HUDEP-2 (cell line): ENCODE measurements around the gene CCDC149.

ENCODE experiments used
- DNase-seq, 76 experiments: peaks; one replicate each; lab custom pipeline; 2025; ENCODE audit not compliant: unreplicated experiment in 76 of 76; lab: John Stamatoyannopoulos, UW

CCDC149 gene

DNA sequence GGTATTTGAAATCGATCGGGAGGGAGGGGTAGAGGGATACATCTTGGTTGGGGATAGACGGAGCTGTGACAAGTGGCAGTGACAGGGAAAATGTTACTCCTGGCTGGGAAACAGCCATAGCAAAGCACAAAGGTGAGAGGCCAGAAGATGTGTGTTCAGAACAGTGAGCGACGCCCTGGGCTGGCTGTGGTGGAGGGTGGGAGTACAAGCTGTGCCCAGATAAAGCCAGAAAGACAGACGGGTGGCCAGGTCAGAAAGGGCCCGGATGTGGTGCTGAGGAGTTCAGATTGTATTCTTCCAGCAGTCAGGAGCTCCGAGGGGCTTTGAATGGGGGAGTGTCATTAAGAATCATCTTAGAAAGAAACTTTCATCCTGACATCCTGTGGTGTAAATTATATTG lies 27.9 kb downstream of the CCDC149 start:
- peak in 2 of 76 experiments; percentile 4 to 17 for DNase-seq

DNA sequence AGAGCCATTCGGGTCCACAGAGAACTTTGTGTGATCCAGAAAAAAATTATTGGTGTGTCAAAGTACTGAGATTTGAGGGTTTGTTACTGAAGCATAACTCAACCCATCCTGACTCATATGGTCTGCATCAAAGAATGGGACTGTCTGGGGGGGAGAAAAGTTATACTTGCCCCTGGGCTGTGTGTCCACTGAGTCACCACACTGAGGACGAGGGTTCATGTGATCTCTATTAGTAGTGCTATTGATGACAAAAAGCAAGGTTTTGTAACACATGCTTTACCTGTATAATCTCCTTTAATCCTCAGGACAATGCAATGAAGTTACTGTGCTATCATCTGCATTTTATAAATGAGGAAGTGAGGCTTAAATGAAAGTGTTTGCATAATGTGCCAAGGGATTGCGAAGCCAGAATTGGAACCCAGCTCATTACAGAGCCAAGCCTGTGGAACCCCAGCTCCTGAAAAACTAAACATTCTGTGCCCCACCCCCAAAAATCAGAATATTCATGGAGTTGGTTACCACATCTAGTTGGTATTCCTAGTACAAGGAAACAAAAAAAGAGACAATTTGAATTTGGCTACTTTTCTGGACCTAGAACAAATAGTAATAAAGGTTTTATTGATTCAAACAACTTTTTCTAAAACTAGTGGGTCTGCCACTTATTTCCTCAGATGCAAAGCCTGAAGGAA lies 31.2 kb downstream of the CCDC149 start:
- DNase-seq, result no peak

DNA sequence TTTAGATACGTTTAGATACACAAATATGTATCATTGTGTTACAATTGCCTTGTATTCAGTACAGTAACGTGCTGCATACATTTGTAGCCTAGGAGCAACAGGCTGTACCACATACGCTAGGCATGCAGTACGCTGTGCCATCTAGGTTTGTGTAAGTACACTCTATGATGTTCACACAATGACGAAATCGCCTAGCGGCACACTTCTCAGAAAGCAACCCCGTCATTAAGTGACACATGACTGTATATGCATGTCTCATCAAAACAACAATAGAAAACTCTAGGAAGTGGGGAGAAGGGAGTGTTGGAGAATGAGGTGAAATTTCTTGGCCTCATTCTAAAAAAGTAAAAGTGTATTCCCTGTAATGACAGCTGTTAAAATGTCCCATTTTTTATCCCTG lies 32.7 kb downstream of the CCDC149 start:
- no peak for DNase-seq

DNA sequence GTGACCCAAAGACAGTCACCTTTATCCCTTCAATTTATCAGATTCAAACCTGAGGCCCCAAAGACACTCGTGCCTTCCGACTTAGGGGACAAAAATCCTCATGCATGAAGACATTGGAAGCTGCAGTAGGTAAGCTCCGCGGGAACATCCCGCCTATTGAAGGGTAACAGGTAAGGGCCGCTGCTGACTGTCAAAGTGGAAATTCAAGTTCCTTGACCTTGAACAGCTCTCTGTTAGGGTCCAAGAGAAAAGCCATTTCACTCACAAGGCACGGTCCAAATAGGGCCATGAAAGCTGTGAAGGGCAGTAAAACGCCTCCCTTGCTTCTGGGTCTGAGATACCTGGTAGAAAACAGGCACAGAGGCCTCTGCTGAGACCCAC lies 34.2 kb downstream of the CCDC149 start:
- DNase-seq, result no peak

DNA sequence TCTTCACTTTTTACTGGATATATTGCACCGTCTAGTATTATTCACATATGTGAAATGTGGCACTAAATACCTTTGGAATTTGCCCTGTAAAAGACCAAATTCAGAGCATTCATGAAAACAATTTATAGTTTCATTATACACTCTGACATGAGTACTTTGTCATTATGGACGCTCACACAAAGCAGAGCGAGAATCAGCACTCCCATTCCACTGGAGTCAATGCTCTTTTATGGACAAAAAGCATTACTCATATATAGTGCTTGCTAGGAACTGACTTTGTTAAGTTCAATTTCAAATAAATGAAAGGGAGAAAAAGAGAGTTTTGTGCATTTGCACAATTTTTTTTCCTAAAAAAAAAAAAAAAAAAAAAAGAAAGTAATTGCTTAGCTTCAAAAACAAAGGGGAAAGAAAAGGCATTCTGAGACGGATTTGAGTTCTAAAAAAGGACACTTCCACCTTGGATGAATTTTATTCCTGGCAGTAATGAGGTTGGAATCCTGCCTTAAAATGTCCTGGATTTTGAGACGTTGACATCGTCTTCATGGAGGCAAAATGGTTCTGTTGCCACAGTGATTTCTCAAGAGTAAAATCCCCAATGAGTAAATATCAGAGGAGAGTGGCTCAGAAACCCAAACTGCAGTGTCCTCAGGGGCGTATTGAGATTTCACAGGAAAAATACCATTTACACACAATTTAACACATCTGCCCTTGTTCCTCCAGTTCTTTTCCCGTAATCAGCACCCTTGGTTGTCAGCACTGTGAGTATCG lies 34.8 kb downstream of the CCDC149 start:
- no peak for DNase-seq

DNA sequence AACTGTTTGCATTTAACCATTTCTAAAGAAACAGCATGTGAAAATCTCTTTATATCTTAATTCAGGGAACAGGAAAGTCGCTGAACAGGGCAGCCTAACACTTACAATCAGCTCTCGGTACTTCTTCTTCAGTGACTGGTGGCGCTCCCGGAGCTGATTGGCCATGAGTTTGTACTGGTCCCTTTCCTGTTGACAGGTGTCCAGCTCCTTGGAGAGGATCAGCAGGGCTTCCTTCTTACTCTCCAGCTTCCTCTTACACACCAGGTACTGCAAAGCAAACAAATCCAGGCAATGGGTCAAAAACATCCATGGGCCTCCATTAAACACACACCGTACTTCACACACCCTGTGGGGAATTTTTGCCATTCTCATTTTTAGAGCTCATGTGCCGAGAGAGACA lies 36.4 kb downstream of the CCDC149 start:
- DNase-seq, result no peak

DNA sequence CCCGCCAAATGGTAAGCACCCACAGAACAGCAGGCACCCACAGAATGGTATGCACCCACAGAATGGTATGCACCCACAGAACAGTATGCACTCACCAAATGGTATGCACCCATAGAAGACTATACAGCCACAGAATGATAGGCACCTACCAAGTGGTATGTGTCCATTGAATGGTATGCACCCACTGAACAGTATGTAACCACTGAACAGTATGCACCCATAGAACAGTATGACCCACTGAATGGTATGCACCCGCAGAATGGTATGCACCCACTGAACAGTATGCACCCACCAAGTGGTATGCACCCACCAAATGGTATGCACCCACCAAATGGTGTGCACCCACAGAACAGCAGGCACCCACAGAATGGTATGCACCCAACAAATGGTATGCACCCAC lies 40.1 kb downstream of the CCDC149 start:
- DNase-seq, result no peak

DNA sequence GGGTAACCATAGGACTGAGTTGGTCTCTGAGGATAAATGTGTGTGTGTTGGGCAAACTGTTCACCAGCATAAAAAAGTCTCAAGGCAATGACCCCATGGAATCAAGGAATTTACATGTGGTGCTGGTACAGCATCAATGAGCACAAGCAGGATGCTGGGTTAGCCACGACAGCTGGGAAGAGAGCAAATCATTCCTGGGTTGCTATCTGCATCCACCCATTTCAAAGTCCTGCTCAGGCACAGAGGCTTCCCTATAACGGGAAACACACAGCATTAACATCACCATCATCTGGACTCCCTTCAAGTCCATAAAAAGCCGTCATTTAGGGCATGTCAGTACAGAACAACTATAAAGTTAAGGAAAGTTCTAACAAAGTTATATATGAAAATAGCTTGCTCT lies 41.6 kb downstream of the CCDC149 start:
- no peak for DNase-seq

DNA sequence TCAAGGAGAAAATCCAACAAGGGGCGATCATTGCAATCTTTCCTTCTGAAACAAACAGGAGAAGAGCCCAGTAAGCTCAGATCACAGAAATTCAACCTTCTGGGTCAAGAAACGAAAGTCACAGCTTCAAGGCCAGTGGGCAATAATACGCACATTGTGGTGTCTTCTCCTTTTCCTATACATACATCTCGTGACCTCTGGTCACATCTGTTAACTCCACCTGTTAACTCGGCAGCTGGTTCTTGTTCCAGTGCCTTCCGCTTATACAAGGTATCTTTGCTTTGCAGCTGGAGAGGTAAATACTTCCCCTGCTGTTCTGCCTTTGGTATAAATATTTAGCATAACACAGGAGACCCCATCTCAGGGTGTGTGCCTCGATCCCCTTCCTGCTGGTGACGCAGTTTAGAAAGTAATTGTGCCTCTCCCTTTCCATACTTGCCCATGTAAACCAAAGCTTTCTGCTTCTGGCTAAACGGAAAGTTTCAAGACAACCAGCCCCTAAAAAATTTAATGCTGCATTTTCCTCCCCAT lies 45.0 kb downstream of the CCDC149 start:
- no peak for DNase-seq

DNA sequence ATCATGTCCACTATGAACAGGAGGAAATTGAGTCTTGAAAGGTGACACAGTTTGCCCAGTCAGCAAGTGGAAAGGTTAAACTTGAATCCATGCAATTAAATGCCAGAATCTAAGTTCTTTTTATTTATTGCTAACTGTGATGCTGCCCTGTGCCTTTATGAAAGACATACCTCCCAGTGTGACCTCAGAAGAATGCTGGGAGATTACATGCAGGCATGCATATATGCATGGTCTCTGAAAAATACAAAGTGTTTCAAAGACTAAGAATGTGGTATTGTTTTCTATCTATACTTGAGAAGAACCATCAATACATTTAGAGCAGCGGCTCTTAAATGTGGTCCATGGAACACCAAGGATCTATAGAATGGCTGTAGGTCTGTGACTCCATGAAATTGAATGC lies 45.6 kb downstream of the CCDC149 start:
- DNase-seq, result no peak

DNA sequence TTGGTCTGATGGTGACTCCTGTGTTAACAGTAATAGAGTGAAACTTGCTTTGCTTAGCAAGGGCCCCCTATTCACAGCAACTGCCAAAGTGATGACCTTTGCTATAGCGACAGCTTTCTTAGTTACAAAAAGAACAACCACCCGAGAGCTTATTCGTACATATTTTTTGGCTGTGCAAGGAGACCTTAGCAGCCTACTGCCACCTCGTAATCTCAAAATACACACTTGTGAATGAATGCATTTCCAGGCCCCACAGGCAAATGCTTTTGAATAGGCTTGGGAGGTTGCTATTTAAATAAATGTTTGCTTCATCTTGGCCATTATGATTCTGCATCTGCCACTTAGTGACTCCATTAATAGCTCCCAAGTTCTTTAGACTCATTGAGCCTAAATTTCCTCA lies 47.4 kb downstream of the CCDC149 start:
- DNase-seq, result no peak

DNA sequence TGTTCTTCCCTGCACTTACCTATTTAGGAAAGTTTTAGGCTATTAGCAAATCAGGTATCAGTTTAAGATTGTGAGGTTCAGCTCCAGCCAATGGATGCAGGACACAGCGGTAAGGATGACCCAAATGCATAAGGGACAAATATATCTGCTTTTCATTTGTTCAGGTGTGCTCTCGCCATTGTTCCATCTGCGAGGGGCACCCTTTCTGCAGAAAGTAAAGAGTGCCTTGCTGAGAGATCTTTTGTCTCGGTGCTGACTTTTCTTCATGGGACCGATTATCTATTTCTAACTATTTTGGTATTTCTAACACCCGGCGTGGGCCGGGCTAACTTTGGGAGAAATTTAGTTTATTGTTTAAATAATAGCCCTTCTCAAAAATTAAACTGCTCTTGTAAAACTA lies 49.0 kb downstream of the CCDC149 start:
- no peak for DNase-seq

DNA sequence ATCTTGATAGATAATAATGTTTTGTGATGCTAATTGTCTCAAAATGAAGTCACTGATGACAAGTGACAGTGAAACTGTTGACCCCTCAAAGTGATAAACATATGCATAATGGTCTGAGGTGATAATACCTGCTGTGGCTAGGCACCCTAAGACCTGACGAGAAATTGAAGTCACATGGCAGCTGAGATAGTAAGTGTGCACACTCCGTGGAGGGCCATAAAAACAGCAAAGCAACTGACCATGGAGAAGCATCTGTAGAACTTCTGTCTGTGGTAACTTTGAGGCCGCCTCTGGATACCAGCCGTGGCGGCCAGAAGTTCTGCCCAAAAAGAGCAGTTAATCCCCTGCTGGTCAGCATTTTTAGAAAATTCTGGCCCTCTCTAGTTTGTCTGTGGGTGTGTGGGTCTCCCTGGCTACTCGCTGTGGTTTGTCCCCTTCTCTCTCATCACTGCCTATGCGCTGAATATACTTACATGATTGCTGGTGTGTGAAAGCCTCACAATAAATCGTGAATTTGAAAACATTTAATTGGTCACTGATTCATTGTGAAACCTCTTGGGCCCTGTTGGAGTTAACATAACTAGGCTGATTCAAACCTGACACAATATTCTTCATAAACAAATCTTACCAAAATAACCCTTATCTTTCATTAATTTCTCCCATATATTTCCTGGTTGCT lies 50.6 kb downstream of the CCDC149 start:
- no peak for DNase-seq

DNA sequence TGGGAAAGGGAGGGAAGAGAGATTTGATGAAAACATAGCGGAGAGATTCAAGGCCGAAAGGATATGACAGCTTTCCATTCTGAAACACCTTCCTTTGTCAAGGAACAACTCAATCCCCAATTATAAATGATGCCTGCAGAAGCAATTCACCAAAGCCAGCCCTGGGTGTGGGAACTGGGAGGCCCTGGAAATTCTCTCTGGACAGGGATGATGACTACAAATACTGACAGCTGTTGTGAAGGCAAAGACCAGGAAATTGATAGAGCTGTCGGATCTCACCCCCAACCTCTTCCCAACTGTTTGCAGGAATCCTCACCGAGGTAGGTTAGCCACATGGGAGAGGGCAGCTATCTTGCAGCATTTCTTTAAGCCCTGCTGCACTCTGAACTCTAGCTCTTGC lies 54.3 kb downstream of the CCDC149 start:
- DNase-seq, result no peak

DNA sequence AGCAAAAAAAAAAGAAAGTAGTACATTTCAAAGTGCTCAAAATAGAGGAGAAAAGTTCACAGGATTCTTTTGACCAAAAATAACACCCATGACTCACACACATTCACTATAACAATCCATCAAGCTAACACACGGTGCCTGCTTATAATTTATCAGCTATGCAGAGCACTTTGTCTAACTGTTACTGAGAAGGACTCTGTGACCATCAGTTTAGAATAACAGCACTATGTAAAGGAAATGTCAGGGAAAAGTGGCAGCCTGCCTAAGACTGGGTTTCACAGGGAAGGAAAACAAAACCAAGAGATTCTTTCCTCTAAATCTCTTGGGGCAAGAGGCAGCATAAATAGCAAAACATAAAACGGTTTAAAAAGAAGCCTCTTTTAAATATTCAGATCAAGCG lies 54.8 kb downstream of the CCDC149 start:
- no peak for DNase-seq

DNA sequence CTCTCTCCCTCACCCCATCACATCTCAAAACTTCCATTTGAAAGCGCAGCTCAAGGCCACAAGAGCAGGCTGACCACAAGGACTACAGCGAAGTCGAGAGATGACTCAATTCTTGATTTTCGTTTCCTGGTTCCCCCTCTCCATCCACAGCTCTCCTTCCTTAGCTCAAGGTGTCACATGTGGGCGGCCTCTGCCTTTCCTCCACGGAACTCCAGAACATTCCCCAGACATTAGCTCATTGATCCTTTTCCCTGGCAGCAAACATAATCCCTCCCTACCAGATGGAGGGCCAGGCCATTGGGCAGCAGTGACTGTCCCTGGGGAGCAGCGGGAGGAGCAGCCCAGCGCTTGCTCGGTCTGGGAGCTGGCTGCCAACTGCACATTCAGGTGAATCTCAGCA lies 56.3 kb downstream of the CCDC149 start:
- DNase-seq, result no peak

DNA sequence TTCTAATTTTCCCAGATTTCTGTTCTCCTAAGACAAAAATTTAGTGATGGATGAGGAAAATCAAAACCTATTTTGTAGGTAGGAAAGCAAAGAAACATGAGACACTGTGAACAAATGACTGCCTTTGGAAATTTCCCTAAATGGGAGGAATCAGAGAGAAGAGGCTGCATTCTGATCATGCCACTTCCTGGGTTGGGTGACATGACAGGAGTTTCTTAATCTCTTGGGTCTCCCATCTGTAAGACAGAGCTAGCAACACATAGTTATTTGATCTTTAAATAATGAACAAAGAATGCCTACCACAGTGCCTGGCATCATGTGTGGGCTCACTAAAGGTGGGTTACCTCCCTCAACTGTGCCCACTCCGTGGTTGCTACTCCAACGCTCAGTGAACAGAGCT lies 57.1 kb downstream of the CCDC149 start:
- no peak for DNase-seq

DNA sequence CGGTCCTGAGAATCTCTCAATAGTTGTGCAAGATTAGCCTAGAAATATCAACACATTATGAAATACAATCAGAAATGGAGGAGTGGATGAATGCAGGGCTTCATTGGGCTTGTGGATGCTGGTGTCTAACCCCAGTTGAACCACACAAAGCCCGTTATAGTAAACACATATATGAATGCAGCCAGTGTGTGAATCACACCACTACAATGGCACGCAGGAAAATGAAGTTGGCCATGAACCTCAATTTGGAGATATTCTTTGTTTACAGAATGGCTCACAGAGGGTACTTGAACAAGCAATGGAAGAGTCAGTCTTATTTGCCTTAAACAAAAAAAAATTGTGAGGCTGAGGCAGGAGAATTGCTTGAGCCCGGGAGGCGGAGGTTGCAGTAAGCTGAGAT lies 59.7 kb downstream of the CCDC149 start:
- no peak for DNase-seq

DNA sequence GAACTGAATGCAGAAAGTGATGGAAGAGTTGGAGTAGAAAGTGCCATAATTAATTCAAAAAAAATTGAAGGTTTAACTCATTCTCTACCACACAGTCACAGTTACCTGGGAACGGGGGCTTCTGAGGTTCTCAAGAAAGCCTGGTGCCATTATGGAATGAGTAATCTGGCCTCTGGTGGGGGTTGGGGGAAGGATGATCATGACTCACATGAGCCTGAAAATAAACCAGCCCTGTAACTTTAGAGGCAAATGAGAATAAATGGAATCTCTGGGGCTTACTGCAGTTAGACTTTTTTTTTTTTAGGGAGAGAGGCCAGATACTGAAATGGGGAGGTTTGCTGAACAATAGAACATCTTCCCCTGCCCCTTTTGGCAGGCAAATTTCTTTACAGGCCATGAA lies 62.2 kb downstream of the CCDC149 start:
- no peak for DNase-seq

DNA sequence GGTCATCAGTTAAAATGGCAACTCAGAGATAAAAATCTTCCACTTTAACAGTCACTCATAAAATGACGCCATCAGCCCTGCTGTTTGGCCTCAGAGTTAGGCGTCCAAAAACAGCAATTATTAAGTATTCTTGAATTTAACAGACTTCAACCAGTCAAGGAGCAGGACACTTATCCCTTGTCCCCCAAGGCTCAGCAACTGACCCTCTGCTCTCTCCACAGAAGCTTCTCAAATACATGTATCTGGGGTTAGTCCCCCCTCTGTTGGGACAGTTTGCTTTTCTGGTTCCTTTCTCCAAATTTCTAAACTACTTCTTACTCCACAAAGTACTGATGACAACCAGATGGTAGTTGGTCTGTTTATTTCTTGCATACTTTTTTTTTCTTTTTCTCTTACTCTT lies 63.1 kb downstream of the CCDC149 start:
- no peak for DNase-seq

DNA sequence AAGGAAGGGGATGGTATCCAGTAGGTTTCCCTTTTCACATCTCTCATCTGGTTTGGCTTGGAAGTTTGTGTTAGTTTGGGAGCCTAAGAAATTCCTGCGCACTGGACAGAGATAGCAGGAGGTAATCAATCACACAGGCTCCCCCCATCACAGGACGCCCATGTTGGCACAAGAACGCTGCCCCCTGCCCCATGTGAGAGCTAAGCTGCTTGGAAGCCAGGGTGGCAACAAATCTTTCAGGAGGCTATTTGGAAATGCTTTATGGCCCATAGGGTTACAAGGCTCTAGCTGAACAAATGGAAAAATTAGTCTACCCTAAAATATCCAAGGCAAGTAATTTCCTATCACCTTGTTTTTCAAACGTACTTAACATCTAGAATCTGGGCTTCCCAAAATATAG lies 63.5 kb downstream of the CCDC149 start:
- DNase-seq, result no peak

DNA sequence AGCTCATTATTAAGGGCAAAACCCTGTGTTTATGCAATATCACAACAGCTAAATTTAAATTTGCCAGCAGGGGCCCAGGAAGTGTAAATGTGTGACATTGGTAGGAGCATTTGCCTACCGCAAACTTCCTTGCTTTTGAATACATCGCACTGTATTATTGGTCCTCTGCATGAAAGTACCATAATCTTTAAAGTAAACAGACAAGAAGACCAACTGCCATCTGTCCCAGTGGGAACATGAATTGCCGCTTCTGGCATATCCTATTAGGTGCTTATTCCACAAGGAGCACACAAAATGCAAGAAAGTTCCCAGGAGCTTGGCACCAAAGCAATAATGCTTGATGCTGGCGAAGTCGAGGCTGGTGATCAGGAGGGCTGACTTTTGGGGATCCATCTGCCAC lies 66.1 kb downstream of the CCDC149 start:
- no peak for DNase-seq
